NCI-H526 treated with DMSO at 0.1 percent for 48 hours (cell line): Measurements from ENCODE around the gene TAGLN2.
A peak's percentile ranks its signal among the peaks of the same experiment; 100 is the strongest.

Experiments used
- DNase-seq: peaks from one replicate; lab custom pipeline; 2025; lab: John Stamatoyannopoulos, UW

TAGLN2 gene

DNA sequence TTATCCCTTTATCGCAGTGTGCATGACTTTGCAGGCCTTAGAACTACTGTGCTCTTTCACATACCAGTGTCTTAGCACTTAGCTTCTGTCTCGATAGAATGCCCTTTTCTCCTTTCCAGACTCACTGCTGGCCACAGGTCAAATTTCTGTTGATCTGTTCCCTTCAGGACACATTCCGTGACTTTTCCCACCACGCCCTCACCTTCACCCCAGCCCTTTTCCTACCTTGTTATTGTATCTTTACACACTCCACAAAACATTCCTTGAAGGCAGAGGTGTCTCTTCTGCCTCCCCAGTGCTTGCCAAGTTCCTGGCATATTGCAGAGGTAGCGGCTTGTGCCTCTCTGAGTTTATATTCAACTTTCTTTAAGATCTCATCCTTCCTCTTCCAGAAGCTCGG lies 23.8 kb upstream of the TAGLN2 start:
- DNase-seq = no peak

GRCh38 chr1:159947942-159948341 lies 22.6 kb upstream of the TAGLN2 start:
- DNase-seq = no peak

GRCh38 chr1:159946242-159947187 lies 21.2 kb upstream of the TAGLN2 start:
- no peak for DNase-seq

DNA sequence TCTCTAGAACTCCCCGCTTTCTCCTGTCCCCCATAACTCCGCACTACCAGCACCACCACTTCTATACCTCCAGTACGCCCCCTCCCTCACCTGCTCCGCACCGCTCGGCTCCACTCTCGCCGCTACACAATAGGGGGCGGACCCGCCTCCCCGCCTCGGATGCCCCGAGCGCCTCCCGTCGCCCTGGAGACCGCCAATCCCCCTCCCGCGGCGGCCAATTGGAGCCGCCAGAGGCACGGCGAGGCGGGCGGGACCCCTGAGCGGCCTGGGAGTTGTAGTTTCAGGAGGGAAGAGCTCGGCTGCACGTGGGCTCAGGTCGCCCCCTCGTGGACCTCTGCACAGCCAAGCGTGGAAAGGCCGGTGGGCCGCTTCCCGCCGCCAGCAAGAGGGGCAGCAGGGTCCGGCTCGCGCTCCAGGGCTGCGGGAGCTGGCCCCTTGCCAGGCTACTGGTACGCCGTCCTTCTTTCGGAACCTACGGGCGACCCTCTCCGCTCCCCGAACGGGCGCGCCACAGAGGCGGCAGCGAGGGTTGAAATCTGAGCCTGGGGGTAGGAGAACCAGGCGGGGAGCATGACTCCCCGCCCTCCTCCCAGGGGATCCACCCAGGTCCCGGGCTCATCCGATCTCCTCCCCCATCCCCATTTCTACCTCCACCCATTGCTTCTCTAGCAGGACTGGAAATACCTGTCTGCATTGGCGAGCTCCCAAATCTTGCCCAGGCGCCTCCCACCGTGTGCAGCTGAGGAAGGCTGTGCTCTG lies 20.4 kb upstream of the TAGLN2 start, which contains the start of gene IGSF9:
Gene IGSF9 (minus strand): TSS at position 131 of the 759 bp plus-strand sequence. CDS start 2,159 bp downstream, outside the sequence.
- peak; percentile 98 for DNase-seq

GRCh38 chr1:159944623-159945455 lies 19.5 kb upstream of the TAGLN2 start:
- no peak for DNase-seq

DNA sequence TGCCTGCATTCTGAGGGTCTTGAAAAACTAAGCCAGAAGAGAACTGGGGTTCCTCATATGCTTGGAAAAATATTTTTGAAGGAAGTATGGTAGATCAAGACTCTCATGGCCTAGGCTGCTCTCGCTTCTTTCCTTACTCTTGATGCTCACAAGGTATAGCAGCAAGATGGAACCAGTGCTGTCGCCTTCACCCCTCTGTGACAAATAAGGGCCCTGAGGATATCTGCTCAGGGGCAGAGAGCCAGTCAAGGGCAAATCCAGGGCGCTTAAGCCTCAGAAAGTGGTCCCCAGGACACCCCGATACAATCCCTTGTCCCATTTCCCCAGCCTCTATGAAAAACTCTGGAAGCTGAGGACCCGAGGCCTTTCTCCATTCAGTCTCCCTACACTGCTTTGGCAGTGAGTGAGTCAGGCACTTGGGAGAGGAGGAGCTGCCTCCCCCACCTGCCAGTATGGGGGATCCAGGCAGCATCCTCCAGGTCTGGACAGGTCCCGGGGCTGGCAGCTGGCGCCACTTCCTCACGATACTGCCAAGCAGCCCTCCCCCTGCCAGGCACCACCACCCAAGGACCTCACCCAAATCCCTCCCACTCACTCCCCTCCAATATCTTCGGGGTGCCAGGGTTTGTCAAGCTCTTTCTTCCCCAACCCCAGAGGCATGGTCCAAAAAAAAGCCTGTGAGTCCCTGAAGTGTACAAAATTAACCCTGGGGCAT lies 18.8 kb upstream of the TAGLN2 start:
- no peak for DNase-seq

- no peak for DNase-seq
Observed at GRCh38 chr1:159943278-159943640, 18.0 kb upstream of the TAGLN2 start.

- DNase-seq = no peak
Observed at GRCh38 chr1:159942632-159943277, 17.4 kb upstream of the TAGLN2 start.

- no peak for DNase-seq
Observed at GRCh38 chr1:159941591-159942560, 16.6 kb upstream of the TAGLN2 start.

DNA sequence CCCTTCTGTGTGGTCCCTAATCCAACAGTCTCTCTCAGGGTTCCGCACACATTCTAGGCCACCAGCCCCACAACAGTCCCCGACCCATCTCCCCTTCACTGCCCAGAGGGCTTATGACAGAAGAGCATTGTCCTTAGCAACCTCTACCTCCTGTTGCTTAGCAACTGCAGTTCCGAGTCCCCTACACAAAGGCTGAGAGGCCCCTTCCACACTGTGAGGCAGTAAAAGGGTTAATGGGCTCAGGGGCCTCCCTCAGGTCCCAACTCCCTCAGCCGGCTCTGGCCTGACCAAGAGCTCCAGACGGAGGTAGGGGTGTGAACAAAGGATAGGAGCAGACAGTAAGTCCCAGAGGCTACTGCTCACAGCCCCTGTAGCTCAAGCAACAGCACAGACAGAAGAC lies 15.8 kb upstream of the TAGLN2 start:
- no peak for DNase-seq

- DNase-seq = no peak
Observed at GRCh38 chr1:159940006-159940620, 14.8 kb upstream of the TAGLN2 start.

- DNase-seq = no peak
Observed at GRCh38 chr1:159939678-159940002, 14.3 kb upstream of the TAGLN2 start.

DNA sequence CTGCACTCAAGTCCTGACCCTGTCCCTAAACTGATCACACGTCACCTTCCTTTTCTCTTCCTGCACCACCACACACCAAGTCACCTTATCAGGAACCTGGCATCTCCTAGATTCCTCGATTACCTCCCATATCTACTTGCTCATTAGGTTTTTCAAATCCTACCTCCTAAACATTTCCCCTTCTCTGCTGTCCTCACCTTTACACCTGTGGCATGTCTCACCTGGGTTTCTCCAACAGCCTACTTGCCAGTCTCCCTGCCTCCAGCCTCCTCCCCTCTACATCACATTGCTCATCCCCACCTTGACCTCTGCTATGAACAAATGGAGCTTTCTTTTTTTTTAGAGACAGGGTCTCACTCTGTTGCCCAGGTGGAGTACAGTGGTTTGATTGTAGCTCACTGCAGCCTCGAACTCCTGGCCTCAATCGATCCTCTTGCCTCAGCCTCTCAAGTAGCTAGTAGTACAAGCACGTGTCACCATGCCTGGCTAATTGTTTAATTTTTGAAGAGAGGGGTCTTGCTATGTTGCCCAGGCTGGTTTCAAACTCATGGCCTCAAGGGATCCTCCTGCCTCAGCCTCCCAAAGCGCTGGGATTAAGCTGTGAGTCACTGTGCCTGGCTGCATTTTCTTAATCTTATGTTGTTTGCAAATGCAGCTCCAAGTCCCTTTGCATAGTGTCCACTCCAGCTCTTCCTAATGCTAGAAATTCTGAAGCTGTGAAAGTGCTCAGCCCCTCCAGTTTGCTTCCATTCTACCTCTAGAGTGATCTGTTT lies 13.8 kb upstream of the TAGLN2 start:
- DNase-seq = no peak

DNA sequence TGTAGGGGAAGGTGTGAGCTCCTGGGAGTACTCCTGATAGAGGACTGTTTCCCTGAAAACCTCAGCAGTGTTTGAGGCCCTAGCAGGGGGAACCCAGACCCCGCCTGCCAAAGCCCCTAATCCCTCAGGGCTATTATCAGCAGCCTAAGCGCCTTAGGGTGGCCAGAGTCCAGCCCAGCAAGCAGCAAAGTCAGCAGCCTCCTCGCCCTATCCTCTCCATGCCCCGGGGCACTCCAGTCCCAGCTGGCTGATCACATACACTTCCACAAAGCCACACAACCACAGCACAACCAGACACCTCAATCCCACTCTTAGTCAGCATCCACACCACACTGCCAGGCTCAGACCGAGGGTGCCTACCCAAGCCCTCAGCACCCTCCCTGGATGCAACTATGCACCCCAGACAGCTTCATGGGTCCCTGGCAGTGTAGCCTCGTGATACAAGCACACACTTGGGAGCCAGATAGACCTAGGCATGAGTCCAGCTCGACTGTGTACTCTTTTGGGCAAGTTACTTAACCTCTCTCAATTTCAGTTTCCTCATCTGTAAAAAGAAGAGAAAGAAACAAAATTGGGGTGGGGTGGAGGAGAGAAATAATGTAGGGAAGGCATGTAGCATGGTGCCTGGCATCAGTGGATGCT lies 13.0 kb upstream of the TAGLN2 start:
- DNase-seq = no peak

GRCh38 chr1:159937054-159937750 lies 11.9 kb upstream of the TAGLN2 start:
- DNase-seq = peak; percentile 56

DNA sequence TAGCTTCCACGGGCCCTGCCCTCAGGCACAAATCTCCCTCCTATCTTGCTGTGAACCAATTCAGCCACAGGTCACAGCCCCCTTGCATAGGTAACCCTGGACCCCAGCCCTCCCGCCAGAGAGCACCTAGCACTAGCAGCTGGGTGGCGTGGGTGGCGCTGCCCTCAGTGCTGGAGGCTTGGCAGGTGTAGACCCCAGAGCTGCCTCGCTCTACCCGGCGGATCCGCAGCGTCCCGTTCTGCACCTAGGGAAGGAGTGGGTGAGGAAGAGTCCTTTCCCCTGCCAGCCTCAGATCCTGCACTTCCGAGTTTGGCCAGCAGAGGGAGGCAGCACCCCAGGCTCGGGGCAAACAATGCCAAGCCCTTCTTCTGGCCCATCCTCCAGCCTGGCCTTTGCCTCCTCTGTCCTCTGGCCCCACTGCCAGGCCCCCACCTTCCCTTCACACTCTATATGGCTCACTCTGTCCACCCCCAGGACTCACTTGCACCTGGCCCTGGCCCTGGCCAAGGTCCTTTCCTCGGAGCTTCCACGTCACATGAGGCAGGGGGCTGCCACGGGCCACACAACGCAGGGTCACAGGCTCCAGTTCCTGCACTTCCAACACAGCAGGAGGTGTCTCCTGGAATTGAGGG lies 11.1 kb upstream of the TAGLN2 start:
- peak; percentile 47 for DNase-seq

DNA sequence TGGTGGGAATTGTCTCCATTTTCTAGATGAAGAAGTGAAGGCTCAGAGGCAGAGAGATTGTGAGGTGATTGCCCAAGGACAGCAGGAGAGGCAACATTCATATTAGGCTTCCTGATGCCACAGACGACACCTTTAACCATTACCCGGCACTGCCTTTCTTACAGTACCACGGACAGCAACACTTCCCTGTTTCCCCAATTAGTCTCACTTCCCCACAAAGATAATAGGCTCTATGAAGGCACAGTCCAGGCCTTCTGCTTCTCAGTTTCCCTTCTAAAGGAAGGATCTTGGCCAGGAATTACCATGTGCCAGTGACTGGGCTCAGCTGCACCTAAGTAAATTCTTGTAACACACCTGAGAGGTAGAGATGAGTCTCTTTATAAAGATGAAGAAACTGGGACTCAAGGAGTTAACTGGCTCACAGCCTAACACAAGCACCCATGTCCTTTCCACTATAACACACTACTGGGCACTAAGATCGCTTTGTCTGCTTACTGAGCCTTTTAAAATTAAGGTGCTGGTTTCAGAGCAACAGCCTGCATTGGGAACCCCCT lies 10.5 kb upstream of the TAGLN2 start:
- DNase-seq = no peak
